Measurements from ENCODE around the gene PLEKHJ1.

Gene PLEKHJ1

DNA sequence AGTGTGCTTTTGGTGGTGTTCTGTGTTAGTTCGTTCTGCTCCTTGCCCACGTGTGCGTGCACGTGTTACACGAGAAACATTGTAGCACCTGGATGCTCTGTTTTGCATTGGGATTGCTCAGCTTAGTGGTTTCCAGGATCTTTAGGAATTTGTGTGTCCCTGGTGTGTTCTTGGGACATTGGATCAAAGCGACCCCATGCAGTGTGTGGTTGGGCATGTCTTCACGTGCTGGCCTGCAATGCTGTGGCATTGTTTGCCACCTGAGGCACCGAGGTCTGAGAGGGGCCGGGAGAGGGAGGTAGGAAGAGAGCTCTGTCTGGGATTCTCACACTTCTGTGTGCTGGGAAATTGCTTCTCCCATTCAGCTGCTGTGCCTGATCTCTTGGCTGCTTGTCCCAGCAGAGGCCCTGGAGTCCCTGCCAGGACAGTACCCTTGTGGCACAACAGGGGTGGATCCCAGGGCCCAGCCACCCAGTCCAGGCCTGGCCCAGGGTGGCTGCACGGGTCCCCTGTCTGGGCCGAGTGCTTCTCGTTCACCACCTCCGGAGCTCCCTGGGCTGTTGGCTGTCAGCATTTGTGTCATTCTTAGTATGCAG lies 11.3 kb downstream of the PLEKHJ1 start:
- peaks cover 84% of the 10 kb centered on the region for H3K36me3 ChIP-seq
- DNase-seq: no peak
- H3K4me3 ChIP-seq (ENCODE audit: low read depth, low read length): no peak overlapping the region
- no peaks in the 10 kb centered on the region for H3K9me3 ChIP-seq
- H3K27me3 ChIP-seq: no peaks in the 10 kb centered on the region
- peaks cover 14% of the 10 kb centered on the region for H3K4me1 ChIP-seq
- TF ChIP-seq, protein P1, sequence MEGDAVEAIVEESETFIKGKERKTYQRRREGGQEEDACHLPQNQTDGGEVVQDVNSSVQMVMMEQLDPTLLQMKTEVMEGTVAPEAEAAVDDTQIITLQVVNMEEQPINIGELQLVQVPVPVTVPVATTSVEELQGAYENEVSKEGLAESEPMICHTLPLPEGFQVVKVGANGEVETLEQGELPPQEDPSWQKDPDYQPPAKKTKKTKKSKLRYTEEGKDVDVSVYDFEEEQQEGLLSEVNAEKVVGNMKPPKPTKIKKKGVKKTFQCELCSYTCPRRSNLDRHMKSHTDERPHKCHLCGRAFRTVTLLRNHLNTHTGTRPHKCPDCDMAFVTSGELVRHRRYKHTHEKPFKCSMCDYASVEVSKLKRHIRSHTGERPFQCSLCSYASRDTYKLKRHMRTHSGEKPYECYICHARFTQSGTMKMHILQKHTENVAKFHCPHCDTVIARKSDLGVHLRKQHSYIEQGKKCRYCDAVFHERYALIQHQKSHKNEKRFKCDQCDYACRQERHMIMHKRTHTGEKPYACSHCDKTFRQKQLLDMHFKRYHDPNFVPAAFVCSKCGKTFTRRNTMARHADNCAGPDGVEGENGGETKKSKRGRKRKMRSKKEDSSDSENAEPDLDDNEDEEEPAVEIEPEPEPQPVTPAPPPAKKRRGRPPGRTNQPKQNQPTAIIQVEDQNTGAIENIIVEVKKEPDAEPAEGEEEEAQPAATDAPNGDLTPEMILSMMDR (IDR thresholded peaks at IDR 0.05; ENCODE audit: low read depth, low read length): no peak

DNA sequence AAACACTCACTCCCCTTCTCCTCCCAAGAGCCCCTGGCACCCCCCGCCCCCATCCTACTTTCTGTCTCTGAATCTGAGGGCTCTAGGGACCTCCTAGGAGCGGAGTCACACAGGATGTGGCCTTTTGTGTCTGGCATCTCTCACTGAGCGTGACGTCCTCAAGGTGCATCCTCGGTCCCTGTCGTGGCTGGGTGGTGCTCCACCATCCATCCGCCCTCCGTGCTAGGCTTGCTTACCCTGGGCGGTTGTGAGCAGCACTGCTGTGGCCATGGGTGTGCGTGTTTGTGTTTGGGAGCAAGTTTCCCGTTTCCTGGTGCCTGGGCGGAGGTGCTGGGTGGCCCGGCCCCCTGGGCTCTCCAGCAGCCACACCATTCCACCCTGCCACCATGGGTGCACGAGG lies 12.2 kb downstream of the PLEKHJ1 start:
- Histone ChIP-seq H3K4me1 (peaks cover 14% of the 10 kb centered on the region), H3K4me3 (ENCODE audit: low read depth, low read length) (no peak overlapping the region), H3K27me3 (no peaks in the 10 kb centered on the region), H3K36me3 (peaks cover 84% of the 10 kb centered on the region), H3K9me3 (no peaks in the 10 kb centered on the region)
- DNase-seq: no peak
- TF ChIP-seq, protein P1 (IDR thresholded peaks at IDR 0.05; ENCODE audit: low read depth, low read length): no peak

DNA sequence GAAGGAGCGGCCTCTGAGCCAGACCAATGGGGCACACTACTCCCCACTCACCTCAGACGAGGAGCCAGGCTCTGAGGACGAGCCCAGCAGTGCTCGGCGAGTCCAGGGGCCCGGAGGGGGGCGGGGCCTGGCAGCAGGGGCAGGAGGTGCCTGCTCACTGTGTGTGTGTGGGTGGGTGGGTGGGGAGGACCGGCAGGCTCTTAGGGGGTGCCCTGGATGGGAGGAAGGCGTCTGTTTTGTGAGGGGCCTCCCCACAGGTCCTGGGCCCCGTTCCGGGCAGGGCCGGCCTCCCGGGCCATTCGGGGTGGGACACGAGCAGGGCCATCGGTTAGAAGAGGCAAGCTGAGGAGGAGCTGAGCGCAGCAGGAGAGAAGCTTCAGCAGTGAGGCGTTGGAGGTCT lies 12.7 kb downstream of the PLEKHJ1 start:
- Histone ChIP-seq H3K4me1 (peaks cover 14% of the 10 kb centered on the region), H3K4me3 (ENCODE audit: low read depth, low read length) (no peak overlapping the region), H3K27me3 (no peaks in the 10 kb centered on the region), H3K36me3 (peaks cover 83% of the 10 kb centered on the region), H3K9me3 (no peaks in the 10 kb centered on the region)
- DNase-seq: no peak
- TF ChIP-seq, protein P1 (IDR thresholded peaks at IDR 0.05; ENCODE audit: low read depth, low read length): no peak

DNA sequence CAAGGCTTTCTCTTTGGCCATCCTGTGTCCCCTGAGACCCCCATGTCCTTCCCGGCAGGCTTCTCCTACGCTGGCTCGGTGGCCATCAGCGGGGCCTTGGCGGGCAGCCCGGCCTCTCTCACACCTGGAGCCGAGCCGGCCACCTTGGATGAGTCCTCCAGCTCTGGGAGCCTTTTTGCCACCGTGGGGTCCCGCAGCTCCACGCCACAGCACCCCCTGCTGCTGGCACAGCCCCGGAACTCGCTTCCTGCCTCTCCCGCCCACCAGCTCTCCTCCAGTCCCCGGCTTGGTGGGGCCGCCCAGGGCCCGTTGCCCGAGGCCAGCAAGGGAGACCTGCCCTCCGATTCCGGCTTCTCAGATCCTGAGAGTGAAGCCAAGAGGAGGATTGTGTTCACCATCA lies 14.2 kb downstream of the PLEKHJ1 start:
- no peaks in the 10 kb centered on the region for H3K27me3 ChIP-seq
- H3K9me3 ChIP-seq: no peaks in the 10 kb centered on the region
- peaks cover 87% of the 10 kb centered on the region for H3K36me3 ChIP-seq
- H3K4me3 ChIP-seq (ENCODE audit: low read depth, low read length): no peak overlapping the region
- H3K4me1 ChIP-seq: peaks cover 14% of the 10 kb centered on the region
- DNase-seq: peak; percentile 50
- TF ChIP-seq, protein P1 (IDR thresholded peaks at IDR 0.05; ENCODE audit: low read depth, low read length): peak; percentile 30

- DNase-seq: peak; percentile 73
- TF ChIP-seq, protein P1 (IDR thresholded peaks at IDR 0.05; ENCODE audit: low read depth, low read length): no peak
- Histone ChIP-seq H3K9me3 (no peaks in the 10 kb centered on the region), H3K36me3 (peaks cover 87% of the 10 kb centered on the region), H3K4me3 (ENCODE audit: low read depth, low read length) (no peak overlapping the region), H3K4me1 (peaks cover 14% of the 10 kb centered on the region), H3K27me3 (no peaks in the 10 kb centered on the region)
These were observed 14.8 kb downstream of the PLEKHJ1 start for GRCh38 chr19:2221250-2221831.

DNA sequence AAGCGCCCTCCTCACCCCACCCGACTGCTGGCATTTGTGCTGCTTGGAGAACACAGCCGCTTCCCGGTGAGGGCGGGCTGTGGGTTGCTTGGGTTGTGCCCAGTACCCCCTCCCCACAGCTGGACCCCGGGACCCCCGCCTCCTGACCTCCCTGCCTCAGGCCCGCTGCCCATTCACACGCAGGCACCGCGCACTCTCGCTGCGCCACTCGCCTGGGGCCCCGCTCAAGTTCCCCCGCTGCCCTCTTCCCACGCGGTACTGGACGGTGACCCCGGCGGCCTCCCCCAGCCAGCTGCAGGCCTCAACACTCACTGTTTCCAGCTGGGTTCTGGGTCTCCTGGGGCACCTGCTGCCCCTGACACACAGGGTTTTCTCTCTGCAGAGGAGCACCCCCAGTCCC lies 16.4 kb downstream of the PLEKHJ1 start:
- Histone ChIP-seq H3K4me1 (peaks cover 14% of the 10 kb centered on the region), H3K27me3 (no peaks in the 10 kb centered on the region), H3K4me3 (ENCODE audit: low read depth, low read length) (no peak overlapping the region), H3K36me3 (peaks cover 87% of the 10 kb centered on the region), H3K9me3 (no peaks in the 10 kb centered on the region)
- no peak for DNase-seq
- TF ChIP-seq, protein P1 (IDR thresholded peaks at IDR 0.05; ENCODE audit: low read depth, low read length): no peak
